ENCODE measurements around the gene GRIK5.

Gene GRIK5

GRCh38 chr19:41956621-41957020, 113.4 kb downstream of the GRIK5 start:
- H3K27ac ChIP-seq = no peak overlapping the region
- TF ChIP-seq ZFX (IDR thresholded peaks at IDR 0.05) (no peak), CTCF (conservative IDR thresholded peaks at IDR 0.05) (no peak)

DNA sequence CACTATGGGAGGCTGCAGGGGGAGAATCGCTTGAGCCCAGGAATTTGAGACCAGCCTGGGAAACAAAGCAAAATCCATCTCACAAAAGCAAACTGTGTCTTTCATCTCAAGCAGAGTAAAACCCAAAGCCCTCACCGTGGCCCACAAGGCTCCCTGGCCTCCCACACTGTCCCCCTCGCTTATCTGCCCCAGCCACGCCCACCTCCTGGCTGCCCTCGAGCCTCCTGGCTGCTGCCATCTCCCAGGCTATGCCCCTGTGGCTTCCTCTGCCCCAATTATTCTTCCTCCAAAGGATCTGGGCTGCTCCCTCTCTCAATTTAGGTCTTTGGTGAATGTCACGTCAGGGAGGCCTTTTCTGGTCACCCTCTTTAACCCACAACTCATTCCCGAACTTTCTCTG, 114.5 kb downstream of the GRIK5 start:
- H3K27ac ChIP-seq = no peak overlapping the region
- TF ChIP-seq CTCF (conservative IDR thresholded peaks at IDR 0.05) (no peak), ZFX (IDR thresholded peaks at IDR 0.05) (no peak)

DNA sequence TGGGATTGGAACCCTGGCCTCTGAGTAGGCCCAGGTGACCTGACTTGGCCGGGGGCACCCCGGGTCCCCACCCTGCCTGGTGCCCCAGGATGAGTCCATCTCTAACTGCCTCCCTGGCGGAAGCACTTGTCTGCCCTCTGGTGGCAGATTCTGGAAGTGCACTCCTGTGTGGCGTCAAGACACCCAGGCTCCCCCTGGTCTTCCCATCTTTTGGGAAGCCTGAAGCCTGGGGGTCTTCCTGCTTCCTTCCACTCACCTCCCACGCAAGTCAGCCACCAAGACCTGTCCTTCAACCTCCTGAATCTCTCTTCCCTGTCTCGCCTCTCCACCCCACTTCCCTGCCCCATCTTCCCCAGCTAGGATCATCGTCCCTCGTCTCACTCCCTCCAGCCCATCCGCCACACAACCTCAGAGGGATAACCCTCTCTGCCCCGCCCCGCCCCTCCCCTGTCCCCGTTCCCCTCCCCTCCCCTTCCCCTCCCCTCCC, 118.3 kb downstream of the GRIK5 start:
- no peak overlapping the region for H3K27ac ChIP-seq
- TF ChIP-seq ZFX (IDR thresholded peaks at IDR 0.05) = no peak
- peak; percentile 80 for TF ChIP-seq CTCF (conservative IDR thresholded peaks at IDR 0.05)
